ENCODE results near the gene GTSE1.

DNA sequence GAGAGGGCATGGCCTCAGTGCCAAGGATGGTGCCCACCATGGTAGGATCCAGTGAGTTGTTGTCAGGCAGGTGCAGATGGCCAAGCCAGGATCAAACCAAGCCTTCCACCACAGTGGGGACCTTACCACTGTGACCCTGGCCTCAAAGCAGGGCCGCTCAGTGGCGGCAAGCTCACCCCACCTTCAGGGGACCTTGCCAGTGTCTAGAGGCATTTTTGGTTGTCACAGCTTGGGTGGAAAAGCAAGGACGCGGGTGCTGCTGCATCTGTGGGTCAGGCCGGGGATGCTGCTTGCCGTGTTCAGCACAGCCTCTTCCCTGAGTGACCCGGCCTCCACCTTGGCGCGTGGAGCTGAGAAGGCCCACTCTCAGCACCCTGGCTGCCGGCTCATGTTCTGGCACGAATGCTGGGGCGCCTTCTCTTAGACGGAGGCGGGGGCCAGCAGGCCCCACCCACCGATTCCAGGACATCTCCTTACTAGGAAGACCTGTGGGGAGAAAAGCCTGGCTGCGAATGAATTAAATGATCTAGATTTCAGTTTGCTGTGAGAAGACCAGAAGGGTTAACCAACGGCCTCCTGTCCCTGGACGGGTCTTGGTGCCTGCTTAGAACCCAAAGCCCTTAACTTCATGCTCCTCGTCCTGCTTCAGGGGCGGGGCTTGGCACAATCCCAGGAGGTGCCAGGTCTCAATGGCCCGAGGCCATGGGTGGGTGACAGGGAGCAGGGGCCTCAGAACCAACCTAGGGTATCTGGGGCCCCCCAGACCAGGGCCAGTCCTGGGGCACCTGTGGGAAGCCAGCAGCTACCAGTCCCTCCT, 57.7 kb downstream of the GTSE1 start:
- TF ChIP-seq, protein P1, sequence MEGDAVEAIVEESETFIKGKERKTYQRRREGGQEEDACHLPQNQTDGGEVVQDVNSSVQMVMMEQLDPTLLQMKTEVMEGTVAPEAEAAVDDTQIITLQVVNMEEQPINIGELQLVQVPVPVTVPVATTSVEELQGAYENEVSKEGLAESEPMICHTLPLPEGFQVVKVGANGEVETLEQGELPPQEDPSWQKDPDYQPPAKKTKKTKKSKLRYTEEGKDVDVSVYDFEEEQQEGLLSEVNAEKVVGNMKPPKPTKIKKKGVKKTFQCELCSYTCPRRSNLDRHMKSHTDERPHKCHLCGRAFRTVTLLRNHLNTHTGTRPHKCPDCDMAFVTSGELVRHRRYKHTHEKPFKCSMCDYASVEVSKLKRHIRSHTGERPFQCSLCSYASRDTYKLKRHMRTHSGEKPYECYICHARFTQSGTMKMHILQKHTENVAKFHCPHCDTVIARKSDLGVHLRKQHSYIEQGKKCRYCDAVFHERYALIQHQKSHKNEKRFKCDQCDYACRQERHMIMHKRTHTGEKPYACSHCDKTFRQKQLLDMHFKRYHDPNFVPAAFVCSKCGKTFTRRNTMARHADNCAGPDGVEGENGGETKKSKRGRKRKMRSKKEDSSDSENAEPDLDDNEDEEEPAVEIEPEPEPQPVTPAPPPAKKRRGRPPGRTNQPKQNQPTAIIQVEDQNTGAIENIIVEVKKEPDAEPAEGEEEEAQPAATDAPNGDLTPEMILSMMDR (IDR thresholded peaks at IDR 0.05) = no peak
- no peak for TF ChIP-seq EZH2phosphoT487 (IDR thresholded peaks at IDR 0.05)
